Fibroblast of lung (primary cell): ENCODE measurements around the gene PTK7.

Source experiments
- CTCF ChIP-seq, 2 donors: IDR thresholded peaks in 1 of 2; conservative IDR thresholded peaks in 1 of 2; 1 replicate in 1 of 2; 2 replicates in 1 of 2; pipeline ENCODE4 v1.5.1; 2011 to 2012; ENCODE audit warnings: low read length in 2 of 2, control low read depth in 1 of 2, inconsistent platforms in 1 of 2, low read depth in 1 of 2, mild to moderate bottlenecking in 1 of 2
- EZH2 ChIP-seq: IDR thresholded peaks from 2 replicates; pipeline ENCODE4 v1.5.1; 2012; ENCODE audit warnings: low read length, control low read depth, mild to moderate bottlenecking; ENCODE audit errors: missing control alignments

- TF ChIP-seq CTCF (conservative IDR thresholded peaks at IDR 0.05 in 1 of 2, IDR thresholded peaks at IDR 0.05 in 1 of 2; ENCODE audit: low read depth in 1 of 2, low read length in 2 of 2) (no peak), EZH2 (no peak)
Measured at GRCh38 chr6:43124481-43124880, 48.4 kb downstream of the PTK7 start.
